Tibial nerve (tissue), 4 donors: ENCODE data around the gene RNF13. TPM values are rescaled to one million over a fixed set of nuclear protein-coding genes. Genes with fewer than 3 reads are reported as not detected.

Experiments
- DNase-seq, 2 donors: peaks; one replicate each; pipeline ENCODE4 v3.0.0-alpha.2; 2019; ENCODE audit warnings: low spot score in 2 of 2
- H3K27ac ChIP-seq, 4 donors: fragments of 200-600 bp; sonication (generic) in 3 of 4; one replicate each; pipeline ENCODE4 v1.5.1; 2017 to 2019; ENCODE audit warnings: mild to moderate bottlenecking in 1 of 4
- H3K27me3 ChIP-seq, 2 donors: fragments of 200-600 bp; sonication (generic) in 1 of 2; one replicate each; pipeline versions ENCODE4 v1.5.1 to v1.6.0; 2017 to 2019
- H3K36me3 ChIP-seq, 3 donors: fragments of 200-600 bp; sonication (generic); one replicate each; pipeline ENCODE4 v1.5.1; 2018 to 2019
- H3K4me1 ChIP-seq, 4 donors: fragments of 200-600 bp; sonication (generic) in 3 of 4; one replicate each; pipeline ENCODE4 v1.5.1; 2017 to 2019
- H3K4me3 ChIP-seq, 4 donors: fragments of 200-600 bp; sonication (generic) in 3 of 4; one replicate each; pipeline ENCODE4 v1.5.1; 2017 to 2019; ENCODE audit warnings: mild to moderate bottlenecking in 1 of 4, moderate library complexity in 1 of 4
- H3K9me3 ChIP-seq, 4 donors: fragments of 200-600 bp; sonication (generic) in 3 of 4; one replicate each; pipeline ENCODE4 v1.5.1; 2017 to 2019
- EP300 ChIP-seq, 2 donors: sonication (generic); formaldehyde crosslinking; IDR thresholded peaks; one replicate each; pipeline ENCODE4 v1.6.1; 2017; ENCODE audit warnings: antibody characterized with exemption in 2 of 2, mild to moderate bottlenecking in 1 of 2
- POLR2A ChIP-seq, 2 donors: fragments of 450-650 bp; IDR thresholded peaks; one replicate each; pipeline ENCODE4 v1.6.1; 2017; ENCODE audit warnings: antibody characterized with exemption in 2 of 2, mild to moderate bottlenecking in 2 of 2, moderate library complexity in 2 of 2
- WGBS, 2 donors: methylation state at CpG; one replicate each; pipeline ENCODE4 v1.1.5; 2018; 5-methylcytosine and 5-hydroxymethylcytosine counted together
- total RNA-seq, 4 donors: library from RNA; depleted of rRNA; stranded (reverse); fragments of >200 nt; gene quantifications; one replicate each; pipeline ENCODE4 v1.1.0, GENCODE V29; 2016
- TF ChIP-seq, protein P1 (sequence below), 5 experiments: fragments of 200-600 bp in 3 of 5; fragments of 450-650 bp in 2 of 5; sonication (generic) in 3 of 5; IDR thresholded peaks; one replicate each; pipeline ENCODE4 v1.5.1; 2016 to 2019; ENCODE audit warnings: antibody characterized with exemption in 5 of 5, mild to moderate bottlenecking in 3 of 5, moderate library complexity in 2 of 5

The RNF13 gene
- total RNA-seq, 4 donors from 2014 or later = 107 to 142 (median 128) TPM

DNA sequence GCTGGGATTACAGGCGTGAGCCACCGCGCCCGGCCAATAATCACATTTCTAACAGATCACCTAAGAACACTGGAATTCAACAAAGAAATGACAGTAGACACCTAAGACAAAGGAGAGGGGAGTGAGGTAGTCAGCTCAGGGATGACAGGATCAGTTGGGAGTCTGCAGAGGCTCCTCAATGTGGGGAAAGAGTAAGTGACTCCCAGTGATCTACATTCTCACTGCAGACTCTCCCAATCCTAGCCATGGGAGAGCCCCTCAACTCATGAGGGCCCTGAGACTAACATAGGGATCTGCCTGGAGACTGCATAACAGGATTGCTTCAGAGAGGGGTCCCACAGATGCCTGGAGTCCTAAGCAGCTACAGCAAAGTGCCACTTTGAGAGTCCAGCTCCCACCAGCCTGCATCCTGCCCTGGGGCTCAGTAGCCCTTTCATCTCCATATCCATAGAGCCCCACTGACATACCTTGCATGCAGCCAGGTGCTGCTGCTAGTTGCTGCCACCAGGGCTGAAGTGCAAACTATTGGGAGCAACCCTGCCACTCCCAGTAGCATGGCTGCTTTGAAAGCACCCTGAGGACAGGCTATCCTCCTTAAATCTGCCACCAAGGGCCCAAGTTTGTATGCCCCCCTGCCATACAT, 179.5 kb downstream of the RNF13 start:
- no peak for DNase-seq
- Histone ChIP-seq H3K4me3 (no peak overlapping the region), H3K36me3 (no peaks in the 10 kb centered on the region), H3K27ac (no peak overlapping the region), H3K27me3 (no peaks in the 10 kb centered on the region), H3K4me1 (no peaks in the 10 kb centered on the region), H3K9me3 (peaks cover 0 to 25% (median 7%) of the 10 kb centered on the region in 4 donors)
- TF ChIP-seq POLR2A (IDR thresholded peaks at IDR 0.05) (no peak), EP300 (IDR thresholded peaks at IDR 0.05) (no peak)
- TF ChIP-seq, protein P1, sequence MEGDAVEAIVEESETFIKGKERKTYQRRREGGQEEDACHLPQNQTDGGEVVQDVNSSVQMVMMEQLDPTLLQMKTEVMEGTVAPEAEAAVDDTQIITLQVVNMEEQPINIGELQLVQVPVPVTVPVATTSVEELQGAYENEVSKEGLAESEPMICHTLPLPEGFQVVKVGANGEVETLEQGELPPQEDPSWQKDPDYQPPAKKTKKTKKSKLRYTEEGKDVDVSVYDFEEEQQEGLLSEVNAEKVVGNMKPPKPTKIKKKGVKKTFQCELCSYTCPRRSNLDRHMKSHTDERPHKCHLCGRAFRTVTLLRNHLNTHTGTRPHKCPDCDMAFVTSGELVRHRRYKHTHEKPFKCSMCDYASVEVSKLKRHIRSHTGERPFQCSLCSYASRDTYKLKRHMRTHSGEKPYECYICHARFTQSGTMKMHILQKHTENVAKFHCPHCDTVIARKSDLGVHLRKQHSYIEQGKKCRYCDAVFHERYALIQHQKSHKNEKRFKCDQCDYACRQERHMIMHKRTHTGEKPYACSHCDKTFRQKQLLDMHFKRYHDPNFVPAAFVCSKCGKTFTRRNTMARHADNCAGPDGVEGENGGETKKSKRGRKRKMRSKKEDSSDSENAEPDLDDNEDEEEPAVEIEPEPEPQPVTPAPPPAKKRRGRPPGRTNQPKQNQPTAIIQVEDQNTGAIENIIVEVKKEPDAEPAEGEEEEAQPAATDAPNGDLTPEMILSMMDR (IDR thresholded peaks at IDR 0.05) = no peak
- 96 to 97% methylated on average over 4 of the region's 4 CpGs for WGBS, 2 donors

DNA sequence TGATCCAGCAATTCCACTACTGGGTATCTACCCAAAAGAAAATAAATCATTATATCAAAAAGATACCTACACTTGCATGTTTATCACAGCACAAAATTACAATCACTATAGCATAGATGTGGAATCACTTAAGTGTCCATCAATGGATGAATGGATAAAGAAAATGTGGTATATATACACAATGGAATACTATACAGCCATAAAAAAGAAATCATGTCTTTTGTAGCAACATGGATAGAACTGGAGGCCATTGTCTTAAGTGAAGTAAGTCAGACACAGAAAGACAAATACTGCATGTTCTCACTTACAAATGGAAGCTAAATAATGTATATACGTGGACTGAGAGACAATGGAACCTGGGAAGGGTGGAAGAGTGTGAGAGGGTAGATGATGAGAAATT, 185.9 kb downstream of the RNF13 start:
- WGBS, 2 donors = 97 to 100% methylated on average over 1 of the region's 1 CpG
- no peak overlapping the region for H3K27ac ChIP-seq
- no peak for DNase-seq
- H3K4me3 ChIP-seq = no peak overlapping the region
- H3K27me3 ChIP-seq = no peaks in the 10 kb centered on the region
- no peaks in the 10 kb centered on the region for H3K4me1 ChIP-seq
- TF ChIP-seq POLR2A (IDR thresholded peaks at IDR 0.05) (no peak), EP300 (IDR thresholded peaks at IDR 0.05) (no peak)
- TF ChIP-seq, protein P1 (IDR thresholded peaks at IDR 0.05) = no peak
- H3K9me3 ChIP-seq = peaks cover 0 to 24% (median 7%) of the 10 kb centered on the region in 4 donors
- no peaks in the 10 kb centered on the region for H3K36me3 ChIP-seq

DNA sequence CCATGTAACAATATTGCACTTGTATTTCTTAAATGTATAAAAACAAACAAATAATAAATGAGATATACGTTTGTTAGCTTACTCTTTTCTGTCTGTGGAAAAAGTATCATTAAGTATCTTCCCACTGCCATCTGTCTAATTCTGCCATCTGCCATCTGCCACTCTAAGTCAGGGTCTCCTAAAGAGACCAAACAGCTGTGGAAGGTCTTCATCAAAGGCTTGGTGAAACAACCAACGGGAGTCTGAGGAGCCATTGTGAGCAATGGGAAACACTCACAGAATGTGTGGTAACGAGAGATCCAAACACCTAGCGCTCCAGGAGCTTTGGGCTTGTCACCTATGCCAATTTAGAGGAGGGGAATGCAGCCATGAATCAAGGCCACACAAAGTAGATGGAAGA, 186.4 kb downstream of the RNF13 start:
- Histone ChIP-seq H3K36me3 (no peaks in the 10 kb centered on the region), H3K4me1 (no peaks in the 10 kb centered on the region), H3K27me3 (no peaks in the 10 kb centered on the region), H3K4me3 (no peak overlapping the region), H3K27ac (no peak overlapping the region), H3K9me3 (peaks cover 0 to 19% (median 6%) of the 10 kb centered on the region in 4 donors)
- 91% methylated on average over 4 of the region's 4 CpGs for WGBS, 2 donors
- TF ChIP-seq, protein P1 (IDR thresholded peaks at IDR 0.05) = no peak
- TF ChIP-seq POLR2A (IDR thresholded peaks at IDR 0.05) = no peak
- TF ChIP-seq EP300 (IDR thresholded peaks at IDR 0.05) = no peak
- DNase-seq = no peak

DNA sequence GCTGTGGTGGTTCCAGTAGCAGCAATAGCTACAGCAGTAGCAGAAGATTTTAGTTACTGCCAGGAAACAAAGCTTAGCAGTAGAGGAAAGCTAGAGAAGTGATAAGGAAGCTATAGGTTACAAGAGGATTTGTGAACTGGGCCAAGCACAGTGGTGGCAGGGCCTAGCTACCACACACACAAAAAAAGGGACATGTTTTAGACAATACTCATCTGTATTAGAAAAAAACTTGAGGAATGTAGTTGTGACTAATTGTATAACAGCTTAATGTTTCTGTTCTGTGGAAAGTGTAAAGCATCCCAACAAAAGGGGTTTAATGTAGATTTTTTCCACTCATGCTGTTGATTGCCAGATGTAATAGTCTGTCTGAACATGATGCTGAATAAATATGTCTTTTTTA, 187.6 kb downstream of the RNF13 start:
- TF ChIP-seq, protein P1 (IDR thresholded peaks at IDR 0.05) = no peak
- TF ChIP-seq EP300 (IDR thresholded peaks at IDR 0.05) (no peak), POLR2A (IDR thresholded peaks at IDR 0.05) (no peak)
- DNase-seq = no peak
- H3K4me3 ChIP-seq = no peak overlapping the region
- no peaks in the 10 kb centered on the region for H3K4me1 ChIP-seq
- peaks cover 0 to 7% (median 0%) of the 10 kb centered on the region in 4 donors for H3K9me3 ChIP-seq
- H3K27me3 ChIP-seq = no peaks in the 10 kb centered on the region
- no peaks in the 10 kb centered on the region for H3K36me3 ChIP-seq
- no peak overlapping the region for H3K27ac ChIP-seq

DNA sequence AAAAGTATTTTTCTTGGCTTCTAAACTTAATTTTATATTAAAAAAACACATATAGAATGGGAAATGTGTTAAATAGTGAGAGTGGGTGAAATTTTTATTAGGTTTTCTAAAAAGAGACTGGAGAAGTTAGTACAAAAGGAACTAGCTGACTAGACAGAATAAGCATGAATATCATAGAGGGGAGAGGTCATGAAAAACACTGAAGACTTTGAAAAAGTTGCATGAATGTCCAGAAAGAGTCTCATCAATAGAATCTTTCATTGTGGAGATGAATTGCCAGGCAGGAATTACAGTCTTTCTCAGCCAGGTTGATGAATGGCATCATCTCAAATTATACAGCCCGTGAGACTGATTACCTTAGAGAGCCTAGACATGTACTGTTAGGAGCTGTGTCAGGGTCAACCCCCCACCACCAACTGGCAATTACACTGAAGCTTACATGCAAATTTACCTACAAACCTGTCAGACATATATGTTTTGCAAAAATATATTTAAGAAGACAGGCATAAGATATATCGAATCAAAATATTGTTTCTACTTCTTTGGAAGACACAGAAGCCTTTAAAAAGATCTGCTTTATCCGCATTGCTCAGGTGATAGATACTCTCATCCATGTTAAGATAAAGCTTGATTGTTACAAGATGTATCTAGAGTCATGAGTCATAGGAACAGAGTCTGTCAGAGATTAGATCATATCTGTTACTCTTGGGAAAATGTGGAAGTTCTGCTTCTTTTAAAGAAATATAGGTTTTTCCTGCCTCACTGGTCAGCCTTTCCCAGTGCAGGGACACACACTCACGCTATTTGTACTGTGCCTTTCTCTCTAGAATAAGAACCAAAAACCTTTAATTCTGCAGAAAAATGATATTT, 192.5 kb downstream of the RNF13 start:
- Histone ChIP-seq H3K9me3 (no peaks in the 10 kb centered on the region), H3K4me3 (no peak overlapping the region), H3K27ac (no peak overlapping the region), H3K27me3 (no peaks in the 10 kb centered on the region), H3K4me1 (no peaks in the 10 kb centered on the region), H3K36me3 (no peaks in the 10 kb centered on the region)
- no peak for TF ChIP-seq EP300 (IDR thresholded peaks at IDR 0.05)
- no peak for TF ChIP-seq POLR2A (IDR thresholded peaks at IDR 0.05)
- TF ChIP-seq, protein P1 (IDR thresholded peaks at IDR 0.05) = no peak
- no peak for DNase-seq
- WGBS, 2 donors = 64 to 74% methylated on average over 4 of the region's 4 CpGs
